ENCODE data around the gene CLEC1A.

DNA sequence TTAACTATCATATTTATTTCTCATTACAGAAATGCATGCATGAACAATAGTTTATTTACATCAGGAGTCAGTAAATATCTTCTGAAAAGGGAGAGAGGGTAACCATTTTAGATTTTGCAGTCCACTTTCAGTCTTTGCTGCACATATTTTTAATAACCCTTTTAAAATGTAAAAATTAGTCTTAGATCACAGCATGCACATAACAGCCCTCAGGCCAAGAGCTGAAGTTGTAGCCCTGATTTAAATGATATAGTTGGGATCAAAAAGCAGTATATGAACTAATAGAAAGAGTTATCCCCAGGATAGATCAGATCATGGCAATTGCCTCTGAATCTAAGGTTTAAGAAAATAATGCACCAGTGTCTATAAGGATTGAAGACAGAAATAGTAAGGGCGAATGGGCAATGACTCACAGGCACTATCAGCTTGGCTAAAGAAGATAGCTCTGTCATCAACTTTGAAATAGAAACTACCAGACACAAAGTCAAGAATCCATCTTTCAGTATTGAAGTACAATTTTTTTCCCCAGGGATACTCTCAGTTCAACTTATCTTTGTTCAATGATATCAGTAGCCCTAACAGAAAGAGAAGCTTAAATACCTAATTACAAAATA, 44.3 kb upstream of the CLEC1A start:
- TF ChIP-seq, protein P1, sequence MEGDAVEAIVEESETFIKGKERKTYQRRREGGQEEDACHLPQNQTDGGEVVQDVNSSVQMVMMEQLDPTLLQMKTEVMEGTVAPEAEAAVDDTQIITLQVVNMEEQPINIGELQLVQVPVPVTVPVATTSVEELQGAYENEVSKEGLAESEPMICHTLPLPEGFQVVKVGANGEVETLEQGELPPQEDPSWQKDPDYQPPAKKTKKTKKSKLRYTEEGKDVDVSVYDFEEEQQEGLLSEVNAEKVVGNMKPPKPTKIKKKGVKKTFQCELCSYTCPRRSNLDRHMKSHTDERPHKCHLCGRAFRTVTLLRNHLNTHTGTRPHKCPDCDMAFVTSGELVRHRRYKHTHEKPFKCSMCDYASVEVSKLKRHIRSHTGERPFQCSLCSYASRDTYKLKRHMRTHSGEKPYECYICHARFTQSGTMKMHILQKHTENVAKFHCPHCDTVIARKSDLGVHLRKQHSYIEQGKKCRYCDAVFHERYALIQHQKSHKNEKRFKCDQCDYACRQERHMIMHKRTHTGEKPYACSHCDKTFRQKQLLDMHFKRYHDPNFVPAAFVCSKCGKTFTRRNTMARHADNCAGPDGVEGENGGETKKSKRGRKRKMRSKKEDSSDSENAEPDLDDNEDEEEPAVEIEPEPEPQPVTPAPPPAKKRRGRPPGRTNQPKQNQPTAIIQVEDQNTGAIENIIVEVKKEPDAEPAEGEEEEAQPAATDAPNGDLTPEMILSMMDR (IDR thresholded peaks at IDR 0.05) = no peak
- TF ChIP-seq POLR2A (IDR thresholded peaks at IDR 0.05) = no peak
